ENCODE results near the gene ROS1. TPM values are rescaled to one million over a fixed set of nuclear protein-coding genes. Genes with fewer than 3 reads are reported as not detected.
A peak's percentile ranks its signal among the peaks of the same experiment; 100 is the strongest.
"Not testable (repeated sequence)": the region's sequence is repeated elsewhere in the genome, so short reads cannot be mapped to it uniquely, and the experiment has no call there.

The ROS1 gene
- total RNA-seq, 1 donor from 2014 or later, result not detected

DNA sequence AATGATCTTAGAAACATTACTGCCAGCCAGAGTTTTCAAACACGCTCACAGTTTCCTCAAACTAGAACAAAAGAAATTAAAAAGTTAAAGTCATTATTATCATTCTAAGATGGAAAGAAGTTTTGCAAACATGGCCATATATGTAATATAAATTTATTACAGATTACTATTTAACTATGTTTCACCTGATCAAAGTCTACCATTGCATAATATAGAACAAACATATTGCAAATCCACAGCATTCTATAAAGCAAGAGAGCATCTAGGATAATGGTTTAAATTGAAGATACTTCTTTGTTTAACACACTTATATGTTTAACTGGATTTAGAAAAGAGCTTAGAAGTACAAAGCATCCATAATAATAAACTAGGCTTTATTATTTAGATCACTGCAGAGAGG, 30.5 kb upstream of the ROS1 start:
- peaks cover 37% of the 10 kb centered on the region for H3K27me3 Mint-ChIP-seq (ENCODE audit: low read depth)
- H3K4me3 Mint-ChIP-seq (ENCODE audit: low read depth), result no peak overlapping the region
- no peaks in the 10 kb centered on the region for H3K36me3 Mint-ChIP-seq (ENCODE audit: low read depth)
- H3K9me3 Mint-ChIP-seq, result no peaks in the 10 kb centered on the region
- no peak for DNase-seq (ENCODE audit: low spot score)
- H3K4me1 Mint-ChIP-seq (ENCODE audit: low read depth), result peaks cover under 1% of the 10 kb centered on the region
- intact Hi-C loops (cut with micrococcal nuclease), result no loop called here
- H3K27ac Mint-ChIP-seq, result no peak overlapping the region

GRCh38 chr6:117451671-117452070, 25.9 kb upstream of the ROS1 start:
- Mint-ChIP-seq H3K9me3 (no peaks in the 10 kb centered on the region), H3K27me3 (ENCODE audit: low read depth) (peaks cover 47% of the 10 kb centered on the region), H3K4me1 (ENCODE audit: low read depth) (peaks cover 1% of the 10 kb centered on the region), H3K27ac (no peak overlapping the region), H3K4me3 (ENCODE audit: low read depth) (no peak overlapping the region), H3K36me3 (ENCODE audit: low read depth) (no peaks in the 10 kb centered on the region)
- no peak for DNase-seq (ENCODE audit: low spot score)
- intact Hi-C loops (cut with micrococcal nuclease), result no loop called here

GRCh38 chr6:117449549-117450439, 24.1 kb upstream of the ROS1 start:
- Mint-ChIP-seq H3K9me3 (no peaks in the 10 kb centered on the region), H3K36me3 (ENCODE audit: low read depth) (no peaks in the 10 kb centered on the region), H3K27me3 (ENCODE audit: low read depth) (peaks cover 48% of the 10 kb centered on the region), H3K4me1 (ENCODE audit: low read depth) (peaks cover 1% of the 10 kb centered on the region), H3K4me3 (ENCODE audit: low read depth) (no peak overlapping the region), H3K27ac (no peak overlapping the region)
- DNase-seq (ENCODE audit: low spot score), result peak; percentile 27
- intact Hi-C loops (cut with micrococcal nuclease), result loop anchor here (1.0 kb wide), 2 partner anchors 107 to 156 kb away; no protein-coding TSS in a partner anchor

DNA sequence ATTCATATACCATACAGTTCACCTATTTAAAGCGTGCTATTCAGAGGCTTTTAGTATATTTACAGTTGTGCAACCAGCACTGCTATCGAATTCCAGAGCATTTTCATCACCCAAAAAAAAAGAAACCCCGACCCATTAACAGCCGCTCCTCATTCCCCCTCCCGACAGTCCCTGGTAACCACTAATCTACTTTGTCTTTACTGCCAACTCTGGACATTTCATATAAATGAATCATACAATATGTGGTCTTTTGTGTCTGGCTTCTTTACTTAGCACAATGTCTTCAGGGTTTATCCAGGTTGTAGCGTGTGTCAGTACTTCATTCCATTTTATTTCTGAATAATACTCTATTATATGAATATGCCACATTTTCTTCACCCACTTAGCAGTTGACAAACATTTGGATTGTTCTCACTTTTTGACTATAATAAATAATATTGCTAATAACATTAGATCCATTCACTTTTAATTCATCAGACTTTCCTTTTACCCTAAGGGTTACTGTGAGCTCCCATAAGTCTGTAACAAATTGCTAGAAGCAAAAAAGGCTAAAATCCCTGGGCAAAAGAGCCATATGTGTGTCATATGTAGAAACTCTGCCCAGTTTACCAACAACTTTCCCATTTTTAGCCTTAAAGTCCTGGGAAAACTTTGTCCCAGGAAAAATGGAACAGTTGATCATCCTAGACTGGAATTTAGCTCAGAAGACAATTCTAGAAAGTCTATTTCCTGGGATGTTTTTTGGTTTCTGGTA, 23.2 kb upstream of the ROS1 start:
- intact Hi-C loops (cut with micrococcal nuclease), result loop anchor here (1.0 kb wide), 1 partner anchor 156 kb away; no protein-coding TSS in a partner anchor
- Mint-ChIP-seq H3K27me3 (ENCODE audit: low read depth) (peaks cover 43% of the 10 kb centered on the region), H3K4me3 (ENCODE audit: low read depth) (no peak overlapping the region), H3K27ac (no peak overlapping the region), H3K9me3 (no peaks in the 10 kb centered on the region), H3K36me3 (ENCODE audit: low read depth) (no peaks in the 10 kb centered on the region), H3K4me1 (ENCODE audit: low read depth) (peaks cover 1% of the 10 kb centered on the region)
- no peak for DNase-seq (ENCODE audit: low spot score)

GRCh38 chr6:117448011-117448410, 22.3 kb upstream of the ROS1 start:
- Mint-ChIP-seq H3K27ac (no peak overlapping the region), H3K4me1 (ENCODE audit: low read depth) (peaks cover 1% of the 10 kb centered on the region), H3K36me3 (ENCODE audit: low read depth) (no peaks in the 10 kb centered on the region), H3K9me3 (no peaks in the 10 kb centered on the region), H3K4me3 (ENCODE audit: low read depth) (no peak overlapping the region), H3K27me3 (ENCODE audit: low read depth) (peaks cover 42% of the 10 kb centered on the region)
- intact Hi-C loops (cut with micrococcal nuclease), result no loop called here
- no peak for DNase-seq (ENCODE audit: low spot score)

GRCh38 chr6:117446861-117447260, 21.1 kb upstream of the ROS1 start:
- intact Hi-C loops (cut with micrococcal nuclease), result no loop called here
- H3K4me1 Mint-ChIP-seq (ENCODE audit: low read depth), result peaks cover 1% of the 10 kb centered on the region
- H3K9me3 Mint-ChIP-seq, result no peaks in the 10 kb centered on the region

GRCh38 chr6:117444600-117444999, 18.9 kb upstream of the ROS1 start:
- H3K4me1 Mint-ChIP-seq (ENCODE audit: low read depth), result no peaks in the 10 kb centered on the region
- H3K27me3 Mint-ChIP-seq (ENCODE audit: low read depth), result peaks cover 38% of the 10 kb centered on the region
- intact Hi-C loops (cut with micrococcal nuclease), result no loop called here
- DNase-seq (ENCODE audit: low spot score), result no peak
- H3K27ac Mint-ChIP-seq, result no peak overlapping the region
- no peaks in the 10 kb centered on the region for H3K36me3 Mint-ChIP-seq (ENCODE audit: low read depth)
- H3K9me3 Mint-ChIP-seq, result no peaks in the 10 kb centered on the region
- H3K4me3 Mint-ChIP-seq (ENCODE audit: low read depth), result no peak overlapping the region

More at GRCh38 chr6:117446861-117447260, 21.1 kb upstream of the ROS1 start:
- DNase-seq (ENCODE audit: low spot score), result no peak
- H3K27ac Mint-ChIP-seq, result no peak overlapping the region
- no peaks in the 10 kb centered on the region for H3K36me3 Mint-ChIP-seq (ENCODE audit: low read depth)
- peaks cover 44% of the 10 kb centered on the region for H3K27me3 Mint-ChIP-seq (ENCODE audit: low read depth)
- H3K4me3 Mint-ChIP-seq (ENCODE audit: low read depth), result no peak overlapping the region

GRCh38 chr6:117442313-117442712, 16.6 kb upstream of the ROS1 start:
- H3K4me3 Mint-ChIP-seq (ENCODE audit: low read depth); H3K36me3 Mint-ChIP-seq (ENCODE audit: low read depth); H3K27ac Mint-ChIP-seq; H3K4me1 Mint-ChIP-seq (ENCODE audit: low read depth); DNase-seq (ENCODE audit: low spot score); H3K9me3 Mint-ChIP-seq; intact Hi-C loops (cut with micrococcal nuclease): not testable (repeated sequence)
- H3K27me3 Mint-ChIP-seq (ENCODE audit: low read depth), result peaks cover 23% of the 10 kb centered on the region

GRCh38 chr6:117441824-117442264, 16.1 kb upstream of the ROS1 start:
- Mint-ChIP-seq H3K27ac (no peak overlapping the region), H3K4me3 (ENCODE audit: low read depth) (no peak overlapping the region), H3K36me3 (ENCODE audit: low read depth) (no peaks in the 10 kb centered on the region), H3K4me1 (ENCODE audit: low read depth) (no peaks in the 10 kb centered on the region), H3K9me3 (no peaks in the 10 kb centered on the region), H3K27me3 (ENCODE audit: low read depth) (peaks cover 19% of the 10 kb centered on the region)
- no peak for DNase-seq (ENCODE audit: low spot score)
- intact Hi-C loops (cut with micrococcal nuclease), result no loop called here

- Mint-ChIP-seq H3K4me1 (ENCODE audit: low read depth) (no peaks in the 10 kb centered on the region), H3K36me3 (ENCODE audit: low read depth) (no peaks in the 10 kb centered on the region), H3K27ac (no peak overlapping the region), H3K9me3 (no peaks in the 10 kb centered on the region), H3K27me3 (ENCODE audit: low read depth) (peaks cover 19% of the 10 kb centered on the region), H3K4me3 (ENCODE audit: low read depth) (no peak overlapping the region)
- DNase-seq (ENCODE audit: low spot score), result no peak
- intact Hi-C loops (cut with micrococcal nuclease), result no loop called here
These were observed 15.2 kb upstream of the ROS1 start for GRCh38 chr6:117440706-117441525.

GRCh38 chr6:117432273-117432672, 6.5 kb upstream of the ROS1 start:
- no peaks in the 10 kb centered on the region for H3K4me1 Mint-ChIP-seq (ENCODE audit: low read depth)
- no peak overlapping the region for H3K27ac Mint-ChIP-seq
- H3K9me3 Mint-ChIP-seq, result no peaks in the 10 kb centered on the region
- intact Hi-C loops (cut with micrococcal nuclease), result no loop called here
- H3K27me3 Mint-ChIP-seq (ENCODE audit: low read depth), result peaks cover 39% of the 10 kb centered on the region
- H3K4me3 Mint-ChIP-seq (ENCODE audit: low read depth), result no peak overlapping the region
- DNase-seq (ENCODE audit: low spot score), result no peak
- no peaks in the 10 kb centered on the region for H3K36me3 Mint-ChIP-seq (ENCODE audit: low read depth)

DNA sequence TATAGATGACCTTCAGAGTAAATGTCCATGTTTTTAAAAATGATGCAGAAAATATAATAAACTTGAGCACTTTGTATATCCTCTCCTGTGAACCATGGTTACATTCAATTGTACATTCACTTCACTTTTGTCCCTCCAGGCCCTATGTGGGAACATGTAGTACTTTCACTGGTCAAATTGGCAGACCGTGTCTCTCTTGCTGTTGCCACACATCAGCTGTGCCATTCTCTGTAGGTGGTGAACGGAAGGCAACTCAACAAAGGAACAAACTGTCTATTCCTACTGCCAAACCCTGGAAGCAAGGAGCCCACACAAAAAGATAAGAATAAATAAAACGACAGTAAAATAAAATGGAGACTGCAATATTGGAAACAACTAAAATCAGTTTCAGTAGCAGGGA, 2.0 kb downstream of the ROS1 start:
- intact Hi-C loops (cut with micrococcal nuclease), result no loop called here
- Mint-ChIP-seq H3K4me3 (ENCODE audit: low read depth) (no peak overlapping the region), H3K4me1 (ENCODE audit: low read depth) (no peaks in the 10 kb centered on the region), H3K36me3 (ENCODE audit: low read depth) (no peaks in the 10 kb centered on the region), H3K27me3 (ENCODE audit: low read depth) (peaks cover 13% of the 10 kb centered on the region), H3K9me3 (no peaks in the 10 kb centered on the region), H3K27ac (no peak overlapping the region)
- no peak for DNase-seq (ENCODE audit: low spot score)

All from activated T-helper 2 cell treated with anti-CD3 and anti-CD28 coated beads, Interferon-gamma antibody, Interleukin-2, Interleukin-4, amounts not matched to agents 10 μg/mL and 5 μg/mL and 100 μg/mL, durations not matched to agents 14 hours and 24 hours and 36 hours (primary cell).